Epithelial cell of esophagus (primary cell): ENCODE data around the gene EPHA8.

Experiments
- DNase-seq: peaks from one replicate; pipeline ENCODE4 v3.0.0; 2010; ENCODE audit warnings: low read depth
- H3K4me3 ChIP-seq: 2 replicates; pipeline ENCODE4 v1.5.1; 2011; ENCODE audit warnings: mild to moderate bottlenecking, low read length, control low read depth
- CTCF ChIP-seq: IDR thresholded peaks from 2 replicates; pipeline ENCODE4 v1.5.1; 2011; ENCODE audit warnings: low read depth, mild to moderate bottlenecking, low read length, control low read depth, inconsistent platforms; ENCODE audit not compliant: insufficient read depth; ENCODE audit errors: missing control alignments

EPHA8 gene

GRCh38 chr1:22584001-22584562 is 20.8 kb downstream of the EPHA8 start:
- H3K4me3 ChIP-seq, result no peak overlapping the region
- no peak for TF ChIP-seq CTCF
- peak; percentile 17 for DNase-seq

- H3K4me3 ChIP-seq, result no peak overlapping the region
- DNase-seq, result no peak
- no peak for TF ChIP-seq CTCF
These were observed 21.7 kb downstream of the EPHA8 start for GRCh38 chr1:22584970-22585369.

- TF ChIP-seq CTCF, result no peak
- no peak overlapping the region for H3K4me3 ChIP-seq
- DNase-seq, result no peak
These were observed 22.2 kb downstream of the EPHA8 start for GRCh38 chr1:22585471-22585870.

- H3K4me3 ChIP-seq, result no peak overlapping the region
- no peak for TF ChIP-seq CTCF
- DNase-seq, result no peak
These were observed 23.3 kb downstream of the EPHA8 start for GRCh38 chr1:22586356-22587130.

GRCh38 chr1:22587247-22587646 is 24.0 kb downstream of the EPHA8 start:
- H3K4me3 ChIP-seq, result no peak overlapping the region
- DNase-seq, result no peak
- TF ChIP-seq CTCF, result no peak

GRCh38 chr1:22588899-22589422 is 25.7 kb downstream of the EPHA8 start:
- no peak for TF ChIP-seq CTCF
- no peak overlapping the region for H3K4me3 ChIP-seq
- no peak for DNase-seq

- TF ChIP-seq CTCF, result no peak
- no peak for DNase-seq
- H3K4me3 ChIP-seq, result no peak overlapping the region
These were observed 28.3 kb downstream of the EPHA8 start for GRCh38 chr1:22591576-22591975.
